Measurements from ENCODE around the gene PHETA2. TPM values are rescaled to one million over a fixed set of nuclear protein-coding genes. Genes with fewer than 3 reads are reported as not detected.
A peak's percentile ranks its signal among the peaks of the same experiment; 100 is the strongest.
"Not testable (repeated sequence)": the region's sequence is repeated elsewhere in the genome, so short reads cannot be mapped to it uniquely, and the experiment has no call there.

The PHETA2 gene
- total RNA-seq, 2 experiments from 2014 or later: 2.8 to 3.3 TPM

GRCh38 chr22:42090596-42091454 is 16.8 kb downstream of the PHETA2 start, which contains the start of gene NDUFA6:
NDUFA6 (minus strand) TSS chr22:42090772; CDS start chr22:42090744, 28 bp downstream.
- Mint-ChIP-seq H3K4me3 (peak within 1 kb of the TSS; percentile 97), H3K4me1 (peaks cover 23% of the 10 kb centered on the region), H3K36me3 (peaks cover 24% of the 10 kb centered on the region), H3K27me3 (no peaks in the 10 kb centered on the region), H3K27ac (peak within 1 kb of the TSS; percentile 99), H3K9me3 (no peaks in the 10 kb centered on the region)
- POLR2A ChIA-PET: interaction anchor here (0.7 to 3.6 kb wide), 28 partner anchors 9 to 524 kb away, joined by 3 to 96 read pairs (median 4); partner anchors contain the start of genes CCDC134, CENPM, DESI1 and NAGA
- DNase-seq: peak; percentile 97
- peak; percentile 98 for ATAC-seq (ENCODE audit: low read depth)

- Mint-ChIP-seq H3K9me3 (no peaks in the 10 kb centered on the region), H3K27me3 (no peaks in the 10 kb centered on the region), H3K36me3 (peaks cover 18% of the 10 kb centered on the region), H3K4me3 (peak overlapping the region; percentile 97), H3K27ac (peak overlapping the region; percentile 99), H3K4me1 (peaks cover 23% of the 10 kb centered on the region)
- POLR2A ChIA-PET: interaction anchor here (0.7 to 3.6 kb wide), 17 partner anchors 12 to 523 kb away, joined by 3 to 96 read pairs (median 5); partner anchors contain the start of genes CCDC134, CENPM, NAGA and PHETA2
- ATAC-seq (ENCODE audit: low read depth) (no peak), DNase-seq (no peak)
Measured at GRCh38 chr22:42091455-42091782, 17.4 kb downstream of the PHETA2 start.

GRCh38 chr22:42101199-42101598 is 27.2 kb downstream of the PHETA2 start:
- ATAC-seq (ENCODE audit: low read depth): no peak
- H3K27ac Mint-ChIP-seq: no peak overlapping the region
- POLR2A ChIA-PET: interaction anchor here (1.0 kb wide), 1 partner anchor 21 kb away, joined by 3 read pairs; no protein-coding TSS in a partner anchor

GRCh38 chr22:42104332-42104860 is 30.3 kb downstream of the PHETA2 start:
- H3K4me3 Mint-ChIP-seq; ATAC-seq (ENCODE audit: low read depth); DNase-seq; H3K4me1 Mint-ChIP-seq; POLR2A ChIA-PET; H3K27me3 Mint-ChIP-seq; H3K27ac Mint-ChIP-seq: not testable (repeated sequence)
- H3K36me3 Mint-ChIP-seq: peaks cover 30% of the 10 kb centered on the region
- peaks cover 16% of the 10 kb centered on the region for H3K9me3 Mint-ChIP-seq

More at GRCh38 chr22:42101199-42101598, 27.2 kb downstream of the PHETA2 start:
- Mint-ChIP-seq H3K4me1 (no peaks in the 10 kb centered on the region), H3K4me3 (no peak overlapping the region), H3K36me3 (peaks cover 31% of the 10 kb centered on the region), H3K9me3 (peaks cover 18% of the 10 kb centered on the region), H3K27me3 (no peaks in the 10 kb centered on the region)
- no peak for DNase-seq

GRCh38 chr22:42108848-42109247 is 34.8 kb downstream of the PHETA2 start:
- no peak overlapping the region for H3K4me3 Mint-ChIP-seq
- H3K27ac Mint-ChIP-seq: no peak overlapping the region
- ATAC-seq (ENCODE audit: low read depth) (no peak), DNase-seq (no peak)
- peaks cover 8% of the 10 kb centered on the region for H3K36me3 Mint-ChIP-seq
- POLR2A ChIA-PET: no interaction called here
- H3K27me3 Mint-ChIP-seq: no peaks in the 10 kb centered on the region
- no peaks in the 10 kb centered on the region for H3K4me1 Mint-ChIP-seq
- peaks cover 5% of the 10 kb centered on the region for H3K9me3 Mint-ChIP-seq

GRCh38 chr22:42111798-42112197 is 37.8 kb downstream of the PHETA2 start:
- Mint-ChIP-seq H3K9me3 (peaks cover 11% of the 10 kb centered on the region), H3K4me1 (peaks cover 2% of the 10 kb centered on the region), H3K4me3 (no peak overlapping the region), H3K36me3 (peaks cover 18% of the 10 kb centered on the region), H3K27me3 (no peaks in the 10 kb centered on the region), H3K27ac (no peak overlapping the region)
- ATAC-seq (ENCODE audit: low read depth): no peak
- no peak for DNase-seq
- POLR2A ChIA-PET: no interaction called here

GRCh38 chr22:42112793-42113192 is 38.7 kb downstream of the PHETA2 start:
- not testable (repeated sequence) for DNase-seq; H3K27ac Mint-ChIP-seq; ATAC-seq (ENCODE audit: low read depth); H3K4me3 Mint-ChIP-seq; H3K27me3 Mint-ChIP-seq; H3K4me1 Mint-ChIP-seq
- Mint-ChIP-seq H3K36me3 (peaks cover 17% of the 10 kb centered on the region), H3K9me3 (peaks cover 11% of the 10 kb centered on the region)
- POLR2A ChIA-PET: interaction anchor here (1.0 kb wide), 1 partner anchor 22 kb away, joined by 3 read pairs; no protein-coding TSS in a partner anchor

GRCh38 chr22:42114721-42115120 is 40.7 kb downstream of the PHETA2 start:
- ATAC-seq (ENCODE audit: low read depth) (no peak), DNase-seq (no peak)
- Mint-ChIP-seq H3K27me3 (no peaks in the 10 kb centered on the region), H3K4me3 (no peak overlapping the region), H3K27ac (no peak overlapping the region), H3K4me1 (peaks cover 12% of the 10 kb centered on the region), H3K36me3 (peaks cover 16% of the 10 kb centered on the region), H3K9me3 (peaks cover 11% of the 10 kb centered on the region)
- POLR2A ChIA-PET: no interaction called here

- H3K27ac Mint-ChIP-seq; H3K27me3 Mint-ChIP-seq; POLR2A ChIA-PET; H3K4me3 Mint-ChIP-seq; DNase-seq; ATAC-seq (ENCODE audit: low read depth): not testable (repeated sequence)
- Mint-ChIP-seq H3K4me1 (peaks cover 18% of the 10 kb centered on the region), H3K36me3 (peaks cover 16% of the 10 kb centered on the region), H3K9me3 (peaks cover 11% of the 10 kb centered on the region)
Measured at GRCh38 chr22:42115420-42115830, 41.4 kb downstream of the PHETA2 start.

GRCh38 chr22:42116848-42117424 is 42.9 kb downstream of the PHETA2 start:
- H3K4me1 Mint-ChIP-seq: peaks cover 31% of the 10 kb centered on the region
- H3K27me3 Mint-ChIP-seq: no peaks in the 10 kb centered on the region
- POLR2A ChIA-PET: interaction anchor here (1.2 kb wide), 1 partner anchor 26 kb away, joined by 4 read pairs; the partner anchor contains the start of gene NDUFA6
- no peak for DNase-seq
- no peak overlapping the region for H3K27ac Mint-ChIP-seq
- H3K36me3 Mint-ChIP-seq: peaks cover 16% of the 10 kb centered on the region
- no peak for ATAC-seq (ENCODE audit: low read depth)
- no peak overlapping the region for H3K4me3 Mint-ChIP-seq
- peaks cover 11% of the 10 kb centered on the region for H3K9me3 Mint-ChIP-seq

GRCh38 chr22:42120231-42121021 is 46.4 kb downstream of the PHETA2 start:
- peak; percentile 48 for DNase-seq
- POLR2A ChIA-PET: interaction anchor here (0.6 to 1.9 kb wide), 5 partner anchors 12 to 603 kb away, joined by 3 to 10 read pairs (median 3); partner anchors contain the start of gene NDUFA6
- peak overlapping the region; percentile 90 for H3K27ac Mint-ChIP-seq
- peak; percentile 75 for ATAC-seq (ENCODE audit: low read depth)
- not testable (repeated sequence) for H3K9me3 Mint-ChIP-seq, H3K27me3 Mint-ChIP-seq, H3K36me3 Mint-ChIP-seq
- peaks cover 33% of the 10 kb centered on the region for H3K4me1 Mint-ChIP-seq
- peak overlapping the region; percentile 80 for H3K4me3 Mint-ChIP-seq

- H3K27me3 Mint-ChIP-seq; H3K4me3 Mint-ChIP-seq; H3K36me3 Mint-ChIP-seq; ATAC-seq (ENCODE audit: low read depth); DNase-seq; H3K27ac Mint-ChIP-seq; H3K9me3 Mint-ChIP-seq: not testable (repeated sequence)
- POLR2A ChIA-PET: interaction anchor here (1.3 kb wide), 1 partner anchor 33 kb away, joined by 4 read pairs; the partner anchor contains the start of gene NDUFA6
- H3K4me1 Mint-ChIP-seq: peaks cover 27% of the 10 kb centered on the region
Measured at GRCh38 chr22:42123529-42123928, 49.5 kb downstream of the PHETA2 start.

All from activated naive CD8-positive, alpha-beta T cell treated with anti-CD3 and anti-CD28 coated beads, Interleukin-2, amount 10 ng/mL, durations not matched to agents 7 days and 5 days (primary cell).